Panc1 (cell line): ENCODE data around the gene LRRK1. TPM values are rescaled to one million over a fixed set of nuclear protein-coding genes. Genes with fewer than 3 reads are reported as not detected.

ENCODE experiments used
- ATAC-seq: fragments of 200-7000 bp; cut with Tn5 transposase; 2 replicates; pipeline ENCODE4 v1.9.1; 2020; ENCODE audit warnings: mild to moderate bottlenecking, moderate library complexity
- BruUV-seq: library from RNA; stranded (reverse); fragments of 400-500 nt; replicated peaks from 2 replicates; lab custom pipeline; 2021; lab: Mats Ljungman, UMichigan
- CTCF ChIA-PET: fragments of 300-600 bp; sonication (Branson Sonifier 250); formaldehyde crosslinking; loops from one replicate; lab custom pipeline; 2022; ENCODE audit warnings: antibody characterized with exemption; lab: Charles Lee
- POLR2A ChIA-PET: fragments of 300-600 bp; sonication (Branson Sonifier 250); formaldehyde crosslinking; loops from one replicate; lab custom pipeline; 2022; ENCODE audit warnings: antibody characterized with exemption; lab: Charles Lee
- DNase-seq: peaks from one replicate; pipeline ENCODE4 v3.0.0-alpha.2; 2010; ENCODE audit warnings: low read depth, low spot score
- H3K27ac ChIP-seq: 2 replicates; pipeline ENCODE4 v1.5.1; 2011; ENCODE audit warnings: mild to moderate bottlenecking, low read length, inconsistent platforms
- H3K27me3 ChIP-seq: fragments of 200-500 bp; sonication (Bioruptor generic); 2 replicates; pipeline ENCODE4 v1.6.0; 2014; ENCODE audit warnings: low read length, inconsistent platforms; ENCODE audit not compliant: control insufficient read depth, insufficient read depth
- H3K36me3 ChIP-seq: fragments of 200-500 bp; sonication (Bioruptor generic); 2 replicates; pipeline ENCODE4 v1.5.1; 2014; ENCODE audit warnings: inconsistent platforms, mild to moderate bottlenecking, low read length, moderate library complexity; ENCODE audit not compliant: control insufficient read depth, insufficient read depth
- H3K4me1 ChIP-seq: 2 replicates; pipeline ENCODE4 v1.5.1; 2011; ENCODE audit warnings: inconsistent platforms, mild to moderate bottlenecking, low read length, moderate library complexity; ENCODE audit not compliant: control insufficient read depth, insufficient read depth
- H3K4me3 ChIP-seq, 2 experiments: 2 replicates each; pipeline ENCODE4 v1.5.1; 2011 to 2012; ENCODE audit warnings: low read depth in 2 of 2, low read length in 2 of 2, mild to moderate bottlenecking in 2 of 2, inconsistent platforms in 1 of 2, moderate library complexity in 1 of 2
- H3K9me3 ChIP-seq: fragments of 200-500 bp; sonication (Bioruptor generic); 2 replicates; pipeline ENCODE4 v1.5.1; 2014; ENCODE audit warnings: low read depth, mild to moderate bottlenecking, inconsistent platforms, low read length, moderate library complexity; ENCODE audit not compliant: control insufficient read depth, insufficient read depth
- CTCF ChIP-seq: fragments of 450-650 bp; IDR thresholded peaks from 2 replicates; pipeline ENCODE4 v1.5.1; 2017; ENCODE audit warnings: mild to moderate bottlenecking
- POLR2AphosphoS5 ChIP-seq: IDR thresholded peaks from 2 replicates; pipeline ENCODE4 v1.6.1; 2012; ENCODE audit warnings: mild to moderate bottlenecking, low read depth, low read length, moderate library complexity
- REST ChIP-seq, 2 experiments: IDR thresholded peaks; 2 replicates each; pipeline ENCODE4 v1.6.1; 2011 to 2012; ENCODE audit warnings: low read depth in 2 of 2, control low read depth in 1 of 2, low read length in 1 of 2, mild to moderate bottlenecking in 1 of 2, moderate library complexity in 1 of 2; ENCODE audit not compliant: insufficient read depth in 1 of 2
- SIN3A ChIP-seq: IDR thresholded peaks from 2 replicates; pipeline ENCODE4 v1.6.1; 2012; ENCODE audit warnings: low read depth, mild to moderate bottlenecking, low read length, moderate library complexity, borderline replicate concordance; ENCODE audit not compliant: insufficient read depth
- TCF7L2 ChIP-seq: IDR thresholded peaks from 2 replicates; pipeline ENCODE4 v1.6.1; 2011; ENCODE audit warnings: mild to moderate bottlenecking, low read depth, low read length, inconsistent platforms
- in situ Hi-C: cut with HindIII; loops from 2 replicates; pipeline ENCODE4 v1.10.0; 2016; ENCODE audit warnings: low sequenced_read_pairs, low pct_unique_long_range_greater_than_20kb
- intact Hi-C: fragments of 100-400 bp; cut with micrococcal nuclease; formaldehyde crosslinking; loops from one replicate; pipeline ENCODE4 v1.10.0; 2022; ENCODE audit not compliant: unreplicated experiment
- total RNA-seq: library from RNA; stranded (reverse); gene quantifications from one replicate; pipeline ENCODE4 v1.2.1, GENCODE V29; 2021; ENCODE audit not compliant: unreplicated experiment

Gene LRRK1
- total RNA-seq, 1 experiment from 2014 or later, result 88.0 TPM

- ATAC-seq, result peak; percentile 67
- ChIA-PET CTCF (interaction anchor here (0.5 to 1.4 kb wide), 2 partner anchors 169 to 241 kb away, joined by 4 to 5 read pairs; no protein-coding TSS in a partner anchor), POLR2A (no interaction called here)
- DNase-seq, result no peak
- Histone ChIP-seq H3K4me1 (no peaks in the 10 kb centered on the region), H3K4me3 (no peak overlapping the region), H3K27me3 (no peaks in the 10 kb centered on the region), H3K9me3 (no peaks in the 10 kb centered on the region), H3K36me3 (peaks cover 21% of the 10 kb centered on the region), H3K27ac (no peak overlapping the region)
- TF ChIP-seq REST (IDR thresholded peaks at IDR 0.05; ENCODE audit: insufficient read depth in 1 of 2, low read depth in 2 of 2, low read length in 1 of 2), result no peak
- no peak for TF ChIP-seq SIN3A
- TF ChIP-seq CTCF, result peak; percentile 79; the same call in 1 of the 2 replicates
- in situ Hi-C loops, result no loop called here
- no TSS peak for BruUV-seq
- intact Hi-C loops, result no loop called here
Measured at GRCh38 chr15:101017093-101017754, 98.1 kb downstream of the LRRK1 start.

- H3K36me3 ChIP-seq, result peaks cover 21% of the 10 kb centered on the region
- no peaks in the 10 kb centered on the region for H3K4me1 ChIP-seq
- ATAC-seq (no peak), DNase-seq (no peak)
- in situ Hi-C loops, result no loop called here
- TSS peak; percentile 23 for BruUV-seq
- no peak overlapping the region for H3K4me3 ChIP-seq
- H3K27ac ChIP-seq, result no peak overlapping the region
- H3K27me3 ChIP-seq, result no peaks in the 10 kb centered on the region
- TF ChIP-seq REST (IDR thresholded peaks at IDR 0.05; ENCODE audit: insufficient read depth in 1 of 2, low read depth in 2 of 2, low read length in 1 of 2), result no peak
- no peak for TF ChIP-seq TCF7L2
- no peak for TF ChIP-seq CTCF
- TF ChIP-seq SIN3A, result no peak
- no peak for TF ChIP-seq POLR2AphosphoS5
- H3K9me3 ChIP-seq, result no peaks in the 10 kb centered on the region
- CTCF ChIA-PET, result no interaction called here
- intact Hi-C loops, result no loop called here
- POLR2A ChIA-PET, result no interaction called here
Measured at GRCh38 chr15:101018016-101018415, 98.9 kb downstream of the LRRK1 start.
